CD4-positive, alpha-beta T cell treated with Interleukin-17A for 4 hours (primary cell): ENCODE data around the gene HNRNPM.
"Not testable (repeated sequence)": the region's sequence is repeated elsewhere in the genome, so short reads cannot be mapped to it uniquely, and the experiment has no call there.

Source experiments
- DNase-seq: peaks from one replicate; pipeline ENCODE4 v3.0.0-alpha.2; 2020; ENCODE audit warnings: mixed read lengths

Gene HNRNPM

GRCh38 chr19:8429044-8429443 is 15.7 kb upstream of the HNRNPM start:
- DNase-seq: no peak

GRCh38 chr19:8429826-8430225 is 14.9 kb upstream of the HNRNPM start:
- no peak for DNase-seq

- no peak for DNase-seq
Observed at GRCh38 chr19:8430650-8431049, 14.1 kb upstream of the HNRNPM start.

- DNase-seq: no peak
Observed at GRCh38 chr19:8438236-8438635, 6.5 kb upstream of the HNRNPM start.

GRCh38 chr19:8441725-8442544 is 2.8 kb upstream of the HNRNPM start:
- DNase-seq: no peak

- not testable (repeated sequence) for DNase-seq
Observed at GRCh38 chr19:8444140-8444676, 567 bp upstream of the HNRNPM start.

GRCh38 chr19:8445488-8446001 is 770 bp downstream of the HNRNPM start:
- DNase-seq: peak; percentile 47

- no peak for DNase-seq
Observed at GRCh38 chr19:8446061-8446709, 1.4 kb downstream of the HNRNPM start.

- DNase-seq: no peak
Observed at GRCh38 chr19:8449830-8450229, 5.1 kb downstream of the HNRNPM start.

- DNase-seq: no peak
Observed at GRCh38 chr19:8451377-8451776, 6.6 kb downstream of the HNRNPM start.

GRCh38 chr19:8451885-8452284 is 7.1 kb downstream of the HNRNPM start:
- no peak for DNase-seq

GRCh38 chr19:8452446-8453123 is 7.8 kb downstream of the HNRNPM start:
- no peak for DNase-seq

- DNase-seq: no peak
Observed at GRCh38 chr19:8453616-8454015, 8.8 kb downstream of the HNRNPM start.

- DNase-seq: no peak
Observed at GRCh38 chr19:8454218-8454617, 9.4 kb downstream of the HNRNPM start.

GRCh38 chr19:8455018-8455417 is 10.2 kb downstream of the HNRNPM start:
- DNase-seq: no peak

- DNase-seq: no peak
Observed at GRCh38 chr19:8456064-8456463, 11.3 kb downstream of the HNRNPM start.

GRCh38 chr19:8457209-8457608 is 12.4 kb downstream of the HNRNPM start:
- DNase-seq: no peak

- DNase-seq: no peak
Observed at GRCh38 chr19:8457827-8458226, 13.1 kb downstream of the HNRNPM start.

GRCh38 chr19:8458380-8458779 is 13.6 kb downstream of the HNRNPM start:
- no peak for DNase-seq

GRCh38 chr19:8459095-8459494 is 14.3 kb downstream of the HNRNPM start:
- no peak for DNase-seq

GRCh38 chr19:8459520-8460270 is 14.9 kb downstream of the HNRNPM start:
- DNase-seq: no peak

GRCh38 chr19:8460516-8461298 is 15.9 kb downstream of the HNRNPM start:
- DNase-seq: no peak
